Measurements from ENCODE around the gene JAM3.

DNA sequence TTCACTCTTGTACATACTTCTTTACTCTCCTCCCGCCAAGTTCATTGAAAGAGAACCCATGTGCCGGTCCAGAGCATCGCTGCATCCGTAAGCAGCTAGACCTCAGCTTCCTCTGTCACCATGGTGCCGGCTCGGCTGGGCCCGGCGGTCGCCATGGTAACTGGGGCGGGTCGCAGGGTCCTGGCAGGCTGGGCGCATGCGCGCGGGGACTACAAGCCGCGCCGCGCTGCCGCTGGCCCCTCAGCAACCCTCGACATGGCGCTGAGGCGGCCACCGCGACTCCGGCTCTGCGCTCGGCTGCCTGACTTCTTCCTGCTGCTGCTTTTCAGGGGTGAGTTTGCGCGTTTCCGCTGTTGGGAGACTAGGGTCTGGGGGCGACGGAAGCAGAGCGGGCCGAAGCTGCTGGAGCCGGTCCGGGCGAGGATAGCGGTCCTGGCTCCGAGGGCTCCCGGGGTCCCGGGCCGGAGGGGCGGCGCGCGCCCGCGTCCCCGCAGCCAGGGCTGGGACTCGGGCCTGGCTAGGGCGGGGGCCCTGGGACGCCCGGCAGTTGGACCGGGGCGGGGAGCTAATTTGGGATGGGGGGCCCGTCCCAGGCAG lies at the start of gene JAM3:
- TF ChIP-seq, protein P1, sequence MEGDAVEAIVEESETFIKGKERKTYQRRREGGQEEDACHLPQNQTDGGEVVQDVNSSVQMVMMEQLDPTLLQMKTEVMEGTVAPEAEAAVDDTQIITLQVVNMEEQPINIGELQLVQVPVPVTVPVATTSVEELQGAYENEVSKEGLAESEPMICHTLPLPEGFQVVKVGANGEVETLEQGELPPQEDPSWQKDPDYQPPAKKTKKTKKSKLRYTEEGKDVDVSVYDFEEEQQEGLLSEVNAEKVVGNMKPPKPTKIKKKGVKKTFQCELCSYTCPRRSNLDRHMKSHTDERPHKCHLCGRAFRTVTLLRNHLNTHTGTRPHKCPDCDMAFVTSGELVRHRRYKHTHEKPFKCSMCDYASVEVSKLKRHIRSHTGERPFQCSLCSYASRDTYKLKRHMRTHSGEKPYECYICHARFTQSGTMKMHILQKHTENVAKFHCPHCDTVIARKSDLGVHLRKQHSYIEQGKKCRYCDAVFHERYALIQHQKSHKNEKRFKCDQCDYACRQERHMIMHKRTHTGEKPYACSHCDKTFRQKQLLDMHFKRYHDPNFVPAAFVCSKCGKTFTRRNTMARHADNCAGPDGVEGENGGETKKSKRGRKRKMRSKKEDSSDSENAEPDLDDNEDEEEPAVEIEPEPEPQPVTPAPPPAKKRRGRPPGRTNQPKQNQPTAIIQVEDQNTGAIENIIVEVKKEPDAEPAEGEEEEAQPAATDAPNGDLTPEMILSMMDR (IDR thresholded peaks at IDR 0.05; ENCODE audit: poor library complexity, severe bottlenecking): no peak
- peak; percentile 93 for TF ChIP-seq POLR2AphosphoS5 (IDR thresholded peaks at IDR 0.05)
- TF ChIP-seq RAD21 (conservative IDR thresholded peaks at IDR 0.05): peak; percentile 49
- peak; percentile 33 for TF ChIP-seq EP300 (conservative IDR thresholded peaks at IDR 0.05; ENCODE audit: poor library complexity, severe bottlenecking)
- no peak for TF ChIP-seq EZH2 (IDR thresholded peaks at IDR 0.05; ENCODE audit: borderline replicate concordance, insufficient read depth, low read length, poor library complexity, severe bottlenecking)
- TF ChIP-seq MXI1 (conservative IDR thresholded peaks at IDR 0.05; ENCODE audit: poor library complexity, severe bottlenecking): peak; percentile 98
